Erythroblast (primary cell): ENCODE data around the gene CHRNG.

Experiments used
- GATA1 ChIP-seq: IDR thresholded peaks from 2 replicates; pipeline ENCODE4 v1.6.1; 2011; ENCODE audit warnings: low read depth, mild to moderate bottlenecking, control low read depth, low read length, moderate library complexity
- POLR2A ChIP-seq: IDR thresholded peaks from 2 replicates; pipeline ENCODE4 v1.6.1; 2011; ENCODE audit warnings: mild to moderate bottlenecking, low read length

GRCh38 chr2:232495292-232495691, 44.2 kb upstream of the CHRNG start:
- TF ChIP-seq POLR2A (no peak), GATA1 (no peak)
